GM21576 (cell line): Measurements from ENCODE around the gene ANKRD53.
"Not testable (repeated sequence)": the region's sequence is repeated elsewhere in the genome, so short reads cannot be mapped to it uniquely, and the experiment has no call there.

ENCODE experiments used
- ATAC-seq: cut with Tn5 transposase; IDR thresholded peaks from one replicate; pipeline ENCODE4 v1.9.1; 2021; ENCODE audit warnings: mild to moderate bottlenecking, moderate library complexity; ENCODE audit not compliant: unreplicated experiment

Gene ANKRD53

DNA sequence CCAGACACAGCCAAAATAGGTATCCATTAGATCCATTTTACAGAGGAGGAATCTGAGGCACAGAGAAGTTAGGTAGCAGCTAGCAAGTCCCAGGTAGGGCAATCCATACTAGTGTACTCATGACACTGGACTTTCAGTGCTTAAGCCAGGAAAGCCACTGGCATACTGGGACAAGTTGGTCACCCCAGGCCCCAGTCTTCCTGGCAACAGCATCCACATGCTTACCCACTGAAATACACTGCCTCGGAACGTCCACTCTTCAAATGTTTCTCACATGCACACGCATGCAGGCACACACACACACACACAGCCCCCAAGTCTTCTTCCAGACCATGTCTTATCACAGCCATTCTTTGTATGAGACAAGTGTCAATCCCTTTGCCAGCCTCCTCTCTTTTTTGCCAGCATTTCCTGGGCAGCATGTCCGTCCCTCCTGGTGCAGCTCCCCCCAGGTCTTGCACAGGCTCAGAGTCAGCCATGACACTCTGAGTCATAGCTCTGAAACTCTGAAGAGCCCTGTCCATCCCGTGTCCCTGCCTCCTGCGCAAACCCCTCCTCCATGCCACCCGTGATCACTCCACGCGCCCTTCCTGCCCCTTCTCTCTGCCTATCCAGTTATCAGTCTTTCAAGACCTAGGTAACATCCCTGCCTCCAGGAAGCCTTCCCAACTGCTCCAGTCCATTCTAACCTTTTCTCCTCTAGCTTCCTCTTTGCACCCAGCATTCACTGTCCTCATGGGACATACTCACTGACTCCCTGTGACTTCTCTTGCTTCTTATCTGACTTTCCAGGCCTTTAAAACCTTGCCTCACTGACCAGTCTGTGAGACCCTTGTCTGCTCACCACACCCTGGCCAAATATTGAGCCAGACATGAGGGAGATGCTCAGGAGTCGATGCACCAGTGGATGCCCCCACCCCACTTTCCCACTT, 27.1 kb downstream of the ANKRD53 start:
- ATAC-seq, result no peak

DNA sequence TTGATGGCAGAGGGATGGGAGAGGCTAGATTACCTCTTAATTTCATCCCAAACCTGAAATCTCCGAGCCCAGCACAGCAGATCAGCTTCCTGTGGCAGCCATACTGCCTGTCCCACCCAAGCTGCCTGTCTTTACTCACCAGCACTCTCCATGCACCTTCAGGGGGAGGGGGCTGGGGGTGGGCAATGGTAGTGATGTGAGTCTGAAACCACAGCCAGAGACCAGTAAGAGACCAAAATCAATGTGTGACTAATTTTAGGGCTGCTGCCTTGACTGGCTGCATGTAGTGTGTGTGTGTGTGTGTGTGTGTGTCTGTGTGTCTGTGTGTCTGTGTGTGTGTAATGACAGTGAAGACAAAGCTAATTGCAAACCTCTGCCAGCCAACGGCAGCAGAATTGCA, 27.9 kb downstream of the ANKRD53 start:
- no peak for ATAC-seq

DNA sequence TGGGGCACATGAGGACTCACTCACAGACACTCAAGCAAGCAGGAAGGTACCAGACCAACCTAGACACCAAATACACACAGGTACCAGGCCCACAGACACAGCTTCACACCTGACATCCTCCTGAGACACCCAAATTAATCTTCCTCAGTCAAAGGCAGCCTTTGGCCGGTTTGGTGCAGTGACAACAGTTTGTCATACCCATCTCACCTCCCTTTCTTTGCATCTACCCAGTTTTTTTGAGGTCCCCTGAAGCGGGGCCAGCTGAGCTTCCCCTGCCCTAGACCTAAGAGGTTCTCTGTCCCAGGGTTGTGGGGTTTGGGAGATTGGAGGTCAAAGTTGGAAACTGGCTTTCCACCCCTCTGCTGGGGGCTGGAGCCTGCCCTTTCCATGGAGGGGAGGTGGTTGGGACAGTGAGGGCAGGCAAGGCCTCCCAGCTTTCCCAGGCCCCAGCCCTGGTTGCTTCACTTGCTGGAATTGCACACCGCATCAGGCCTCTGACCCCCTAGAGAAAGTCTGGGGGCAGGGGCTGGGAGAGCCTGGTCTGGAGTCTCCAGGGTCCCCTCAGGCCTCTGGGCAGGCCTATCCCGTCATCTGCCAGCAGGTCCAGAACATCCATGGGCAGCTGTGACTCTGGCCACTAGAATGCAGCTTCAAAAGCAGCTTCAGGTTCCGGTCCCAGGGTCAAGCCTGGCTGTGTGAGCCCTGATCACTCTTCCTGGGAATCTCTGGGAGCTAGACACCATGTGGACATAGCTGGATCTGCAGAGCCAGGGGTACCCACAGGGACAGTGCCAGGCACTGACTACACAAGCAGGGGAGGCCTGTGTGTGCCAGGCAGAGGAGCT, 28.7 kb downstream of the ANKRD53 start:
- no peak for ATAC-seq

DNA sequence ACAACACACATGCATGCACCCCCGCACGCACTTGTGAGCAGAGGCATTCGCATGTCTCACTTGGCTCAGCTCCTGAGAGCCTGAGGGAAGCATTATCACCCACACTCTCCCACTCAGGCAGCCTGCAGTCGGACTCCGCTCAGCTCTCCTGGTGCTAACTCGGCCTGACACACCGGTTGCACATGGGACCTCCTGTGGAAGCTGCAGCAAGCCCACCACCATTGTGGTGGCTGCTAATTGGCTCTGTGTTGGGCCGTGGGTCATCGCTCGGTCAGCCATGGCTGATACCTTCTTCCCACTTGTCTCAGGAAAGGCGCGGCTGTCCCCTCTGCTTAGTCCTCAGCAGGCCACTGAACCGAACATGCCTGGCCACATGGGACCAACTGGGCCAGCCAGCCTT, 29.9 kb downstream of the ANKRD53 start:
- ATAC-seq, result no peak

DNA sequence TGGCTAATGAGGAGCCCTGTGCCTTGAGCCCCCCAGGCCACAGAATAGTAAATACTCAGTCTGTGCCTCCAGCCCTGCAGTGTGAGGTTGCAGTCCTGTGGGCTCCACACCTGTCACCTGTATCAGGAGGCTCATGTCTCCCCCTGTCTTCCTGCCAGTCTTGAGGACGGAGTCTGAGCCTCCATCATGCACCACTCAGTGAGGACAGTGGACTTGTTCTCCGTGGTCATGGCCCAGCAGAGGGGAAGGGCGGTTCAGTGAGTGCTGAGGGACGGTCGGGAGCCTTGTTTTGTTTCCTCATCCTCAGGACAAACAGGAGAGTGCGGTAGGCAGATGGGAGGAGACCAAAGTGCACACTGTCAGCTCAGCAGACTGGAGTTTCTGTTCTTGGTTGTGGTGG, 33.4 kb downstream of the ANKRD53 start:
- not testable (repeated sequence) for ATAC-seq

DNA sequence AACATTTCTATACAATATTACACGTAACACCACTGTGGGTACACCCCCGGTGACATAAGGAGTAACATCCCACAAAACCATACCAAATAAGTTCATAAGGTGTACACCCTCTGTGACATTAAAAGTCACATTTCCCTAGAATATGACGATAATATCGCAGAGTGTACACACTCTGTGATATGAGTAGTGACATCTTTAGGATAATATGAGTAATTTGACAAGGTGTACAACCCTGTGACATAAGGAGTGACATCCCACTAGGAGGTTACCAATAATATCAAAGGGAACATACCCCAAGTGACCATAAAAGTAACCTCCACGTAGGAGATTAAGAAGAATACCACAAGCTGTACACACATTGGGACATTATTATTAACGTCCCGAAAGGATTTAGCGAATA, 40.2 kb downstream of the ANKRD53 start:
- no peak for ATAC-seq

DNA sequence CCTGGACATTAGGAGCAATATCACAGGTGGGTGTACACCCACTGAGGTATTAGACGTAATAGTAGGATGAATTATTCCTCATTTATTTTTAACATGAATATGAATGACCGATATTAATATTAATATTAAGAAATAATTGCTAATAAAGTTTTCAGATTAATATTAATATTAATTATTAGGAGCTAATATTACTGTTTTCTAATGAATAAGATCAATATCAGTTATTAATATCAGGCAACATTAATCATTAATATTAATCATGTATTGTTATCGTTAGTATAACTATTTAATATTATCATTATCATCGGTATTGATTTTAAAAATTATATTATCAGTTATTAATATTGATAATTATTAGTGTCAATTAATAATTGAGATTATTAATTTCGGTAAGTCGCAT, 41.6 kb downstream of the ANKRD53 start:
- not testable (repeated sequence) for ATAC-seq

DNA sequence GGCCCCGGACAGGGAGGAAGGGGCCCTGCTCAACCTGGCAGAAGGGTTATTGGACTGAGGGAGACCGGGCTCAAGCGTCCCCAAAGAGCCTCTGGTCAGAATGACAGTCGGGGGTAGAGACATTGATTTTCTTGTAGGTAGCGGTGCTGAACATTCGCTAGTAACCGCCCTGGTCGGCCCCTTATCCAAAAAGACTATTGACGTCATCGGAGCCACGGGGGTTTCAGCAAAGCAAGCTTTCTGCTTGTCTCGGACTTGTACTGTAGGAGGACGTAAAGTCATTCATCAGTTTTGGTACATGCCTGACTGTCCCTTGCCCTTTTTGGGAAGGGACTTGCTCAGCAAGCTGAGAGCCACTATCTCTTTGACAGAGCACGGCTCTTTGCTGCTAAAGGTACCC, 43.0 kb downstream of the ANKRD53 start:
- ATAC-seq, result not testable (repeated sequence)

DNA sequence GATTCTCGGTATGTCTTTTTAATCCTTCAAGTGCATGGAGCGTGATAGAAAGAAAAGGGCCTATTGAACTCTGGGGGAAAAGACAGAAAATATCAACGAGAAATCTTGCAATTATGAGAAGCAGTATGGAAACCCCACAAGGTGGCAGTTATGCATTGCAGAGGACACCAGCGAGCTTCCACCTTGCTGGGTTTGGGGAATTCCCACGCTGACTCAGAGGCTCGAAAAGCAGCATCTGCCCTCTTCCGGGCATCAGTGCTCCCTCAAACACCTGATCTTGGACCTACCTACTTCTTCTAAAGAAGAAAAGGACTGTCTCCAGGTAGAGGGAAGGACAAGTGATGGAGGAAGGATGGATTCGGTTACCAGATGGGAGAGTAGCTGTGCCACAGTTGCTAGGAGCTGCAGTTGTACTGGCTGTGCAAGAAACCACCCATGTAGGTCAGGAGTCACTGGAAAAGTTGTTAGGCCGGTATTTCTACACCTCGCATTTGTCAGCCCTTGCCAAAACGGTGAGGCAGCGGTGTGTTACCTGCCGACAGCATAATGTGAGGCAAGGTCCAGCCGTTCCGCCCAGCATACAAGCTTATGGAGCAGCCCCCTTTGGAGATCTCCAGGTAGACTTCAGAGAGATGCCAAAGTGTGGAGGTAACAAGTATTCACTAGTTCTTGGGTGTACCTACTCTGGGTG, 45.3 kb downstream of the ANKRD53 start:
- not testable (repeated sequence) for ATAC-seq
